Measurements from ENCODE around the gene SLC8A1.

The SLC8A1 gene

DNA sequence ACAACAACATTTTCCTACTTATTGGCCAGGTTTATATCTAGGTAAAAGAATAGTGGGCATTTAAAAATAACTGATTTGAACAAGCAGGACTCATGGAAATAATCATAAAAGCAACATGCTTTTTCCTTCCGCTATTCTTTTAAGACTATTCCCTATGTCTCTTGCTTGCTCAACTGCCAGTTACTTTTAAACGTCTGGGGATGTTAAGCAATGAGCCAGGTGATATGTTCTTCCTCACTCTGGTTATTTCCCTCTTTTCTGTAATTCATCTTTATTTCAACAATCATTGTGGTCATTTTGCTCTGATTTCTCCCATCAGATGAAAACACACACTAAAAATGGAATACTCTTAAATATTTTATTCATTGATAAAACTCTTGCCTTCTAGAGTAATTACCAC, 33.4 kb upstream of the SLC8A1 start:
- no peaks in the 10 kb centered on the region for H3K4me1 ChIP-seq (ENCODE audit: control insufficient read depth in 1 of 2, insufficient read depth in 2 of 2, low read length in 2 of 2)
- H3K9me3 ChIP-seq (ENCODE audit: insufficient read depth, low read depth, low read length) = no peaks in the 10 kb centered on the region
- DNase-seq = no peak
- H2BK5ac ChIP-seq (ENCODE audit: low read depth, low read length, poor library complexity) = no peak overlapping the region
- H2BK120ac ChIP-seq (ENCODE audit: insufficient read depth, low read length, poor library complexity) = no peak overlapping the region
- no peak overlapping the region for H3K23ac ChIP-seq (ENCODE audit: low read length)
- no CpG with 5 or more reads among the region's 2 CpGs for WGBS (ENCODE audit: extremely low coverage, insufficient coverage, insufficient read length)
- H4K8ac ChIP-seq (ENCODE audit: low read depth, low read length) = no peak overlapping the region
- H3K79me2 ChIP-seq (ENCODE audit: control insufficient read depth, insufficient read depth, low read length, poor library complexity) = no peaks in the 10 kb centered on the region
- no peak overlapping the region for H3K9ac ChIP-seq (ENCODE audit: low read length)
- H3K79me1 ChIP-seq (ENCODE audit: low read length) = no peaks in the 10 kb centered on the region
- no peak overlapping the region for H3K4me3 ChIP-seq (ENCODE audit: low read depth, low read length)
- H3K18ac ChIP-seq (ENCODE audit: low read length) = no peak overlapping the region
- H3K4ac ChIP-seq (ENCODE audit: low read depth, low read length) = no peak overlapping the region
- no peak overlapping the region for H2BK12ac ChIP-seq (ENCODE audit: low read length)
- no peak overlapping the region for H2AK5ac ChIP-seq (ENCODE audit: low read length)
- H3K36me3 ChIP-seq (ENCODE audit: control insufficient read depth in 1 of 2, insufficient read depth in 2 of 2, low read length in 2 of 2) = no peaks in the 10 kb centered on the region
- no peak overlapping the region for H4K91ac ChIP-seq (ENCODE audit: low read depth, low read length)
- H3K14ac ChIP-seq (ENCODE audit: low read length) = no peak overlapping the region
- no peak overlapping the region for H3K4me2 ChIP-seq (ENCODE audit: low read length)
- H2AFZ ChIP-seq (ENCODE audit: insufficient read depth, low read length, poor library complexity) = no peak overlapping the region
- no peak overlapping the region for H4K12ac ChIP-seq (ENCODE audit: low read depth, low read length)
- no peaks in the 10 kb centered on the region for H3K27me3 ChIP-seq (ENCODE audit: insufficient read depth, low read length)
- H3K27ac ChIP-seq (ENCODE audit: low read depth, low read length) = no peak overlapping the region

DNA sequence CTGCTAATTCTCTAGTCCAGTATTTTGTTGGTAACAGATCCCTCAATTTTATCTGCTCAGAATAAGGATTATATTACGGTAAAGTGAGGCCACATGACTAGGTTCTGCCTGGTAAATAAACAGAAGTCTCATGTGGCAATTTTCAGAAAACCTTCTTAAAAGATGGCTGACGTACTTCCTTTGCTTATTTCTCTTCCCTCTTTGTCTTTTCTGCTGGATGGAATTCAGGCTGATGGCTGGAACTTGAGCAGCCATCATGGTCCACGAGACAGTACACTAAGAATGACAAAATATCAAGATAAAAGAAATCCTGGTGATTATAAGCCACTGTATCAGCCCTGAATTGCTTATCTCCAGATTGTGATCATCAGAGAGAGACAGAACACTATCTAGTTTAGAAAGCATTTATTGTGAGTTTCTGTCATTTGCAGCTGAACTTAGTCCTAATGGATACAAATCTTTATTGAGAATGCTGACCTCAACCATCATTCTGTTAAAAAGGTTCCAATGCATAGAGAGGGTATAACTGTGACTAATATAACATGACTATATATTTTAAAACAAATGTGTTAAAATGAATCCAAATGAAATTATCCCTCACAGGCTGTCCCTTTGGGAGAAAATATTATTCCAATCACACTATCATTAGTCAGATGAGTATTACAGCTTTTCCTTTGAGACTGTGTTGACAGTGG, 31.8 kb upstream of the SLC8A1 start:
- DNase-seq = no peak
- no peak overlapping the region for H2BK5ac ChIP-seq (ENCODE audit: low read depth, low read length, poor library complexity)
- H2BK120ac ChIP-seq (ENCODE audit: insufficient read depth, low read length, poor library complexity) = no peak overlapping the region
- H2BK12ac ChIP-seq (ENCODE audit: low read length) = no peak overlapping the region
- no peak overlapping the region for H4K12ac ChIP-seq (ENCODE audit: low read depth, low read length)
- no peaks in the 10 kb centered on the region for H3K9me3 ChIP-seq (ENCODE audit: insufficient read depth, low read depth, low read length)
- no peak overlapping the region for H4K8ac ChIP-seq (ENCODE audit: low read depth, low read length)
- H3K18ac ChIP-seq (ENCODE audit: low read length) = no peak overlapping the region
- H3K4me3 ChIP-seq (ENCODE audit: low read depth, low read length) = no peak overlapping the region
- H3K79me2 ChIP-seq (ENCODE audit: control insufficient read depth, insufficient read depth, low read length, poor library complexity) = no peaks in the 10 kb centered on the region
- H3K4me1 ChIP-seq (ENCODE audit: control insufficient read depth in 1 of 2, insufficient read depth in 2 of 2, low read length in 2 of 2) = no peaks in the 10 kb centered on the region
- H2AK5ac ChIP-seq (ENCODE audit: low read length) = no peak overlapping the region
- H3K27me3 ChIP-seq (ENCODE audit: insufficient read depth, low read length) = no peaks in the 10 kb centered on the region
- no peak overlapping the region for H3K23ac ChIP-seq (ENCODE audit: low read length)
- no peak overlapping the region for H2AFZ ChIP-seq (ENCODE audit: insufficient read depth, low read length, poor library complexity)
- no peak overlapping the region for H3K9ac ChIP-seq (ENCODE audit: low read length)
- no peak overlapping the region for H4K91ac ChIP-seq (ENCODE audit: low read depth, low read length)
- no CpG with 5 or more reads among the region's 3 CpGs for WGBS (ENCODE audit: extremely low coverage, insufficient coverage, insufficient read length)
- no peaks in the 10 kb centered on the region for H3K79me1 ChIP-seq (ENCODE audit: low read length)
- no peak overlapping the region for H3K4me2 ChIP-seq (ENCODE audit: low read length)
- no peak overlapping the region for H3K27ac ChIP-seq (ENCODE audit: low read depth, low read length)
- H3K36me3 ChIP-seq (ENCODE audit: control insufficient read depth in 1 of 2, insufficient read depth in 2 of 2, low read length in 2 of 2) = no peaks in the 10 kb centered on the region
- no peak overlapping the region for H3K4ac ChIP-seq (ENCODE audit: low read depth, low read length)
- H3K14ac ChIP-seq (ENCODE audit: low read length) = no peak overlapping the region

DNA sequence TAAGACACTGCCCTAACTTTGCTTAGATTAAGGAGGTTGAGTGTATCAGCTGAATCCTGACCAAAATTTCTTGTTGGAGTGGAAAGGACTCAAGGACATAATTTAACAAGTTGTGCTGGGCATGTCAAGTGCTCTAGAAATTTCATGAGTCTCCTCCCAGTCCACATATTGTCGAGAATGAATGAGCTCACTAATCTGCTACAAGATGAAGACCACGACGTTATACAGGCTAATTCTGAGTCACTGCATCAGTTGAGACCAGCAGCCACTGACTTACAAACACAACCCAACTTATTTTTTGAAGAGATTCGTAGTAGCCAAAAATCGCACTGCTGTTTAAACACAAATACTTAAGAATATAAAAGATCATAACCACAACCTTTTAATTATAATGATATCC, 28.7 kb upstream of the SLC8A1 start:
- Histone ChIP-seq H3K14ac (ENCODE audit: low read length) (no peak overlapping the region), H4K91ac (ENCODE audit: low read depth, low read length) (no peak overlapping the region), H2BK120ac (ENCODE audit: insufficient read depth, low read length, poor library complexity) (no peak overlapping the region)

DNA sequence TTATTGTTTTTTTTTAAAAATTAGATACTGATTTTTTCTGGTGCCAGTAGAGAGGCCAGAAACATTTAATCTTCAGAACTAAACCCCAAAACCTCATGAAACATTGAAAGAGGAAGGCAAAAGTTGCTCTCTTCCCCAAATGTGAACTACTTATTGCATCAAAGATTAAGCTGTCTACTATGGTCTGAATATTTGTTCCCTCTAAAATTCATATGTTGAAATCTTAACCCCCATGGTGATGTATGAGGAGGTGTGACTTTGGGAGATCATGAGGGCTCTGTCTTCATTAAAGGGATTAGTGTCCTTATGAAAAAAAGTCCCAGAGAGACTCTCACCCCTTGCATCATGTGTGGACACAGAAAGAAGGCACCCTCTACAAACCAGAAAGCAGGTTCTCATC, 28.2 kb upstream of the SLC8A1 start:
- Histone ChIP-seq H2AK5ac (ENCODE audit: low read length) (no peak overlapping the region), H3K27me3 (ENCODE audit: insufficient read depth, low read length) (no peaks in the 10 kb centered on the region), H3K9me3 (ENCODE audit: insufficient read depth, low read depth, low read length) (no peaks in the 10 kb centered on the region), H3K36me3 (ENCODE audit: control insufficient read depth in 1 of 2, insufficient read depth in 2 of 2, low read length in 2 of 2) (no peaks in the 10 kb centered on the region), H3K4me2 (ENCODE audit: low read length) (no peak overlapping the region), H2BK120ac (ENCODE audit: insufficient read depth, low read length, poor library complexity) (no peak overlapping the region), H3K27ac (ENCODE audit: low read depth, low read length) (no peak overlapping the region), H3K14ac (ENCODE audit: low read length) (no peak overlapping the region), H4K12ac (ENCODE audit: low read depth, low read length) (no peak overlapping the region), H3K79me1 (ENCODE audit: low read length) (no peaks in the 10 kb centered on the region), H3K4me3 (ENCODE audit: low read depth, low read length) (no peak overlapping the region), H4K91ac (ENCODE audit: low read depth, low read length) (no peak overlapping the region), H3K18ac (ENCODE audit: low read length) (no peak overlapping the region), H3K79me2 (ENCODE audit: control insufficient read depth, insufficient read depth, low read length, poor library complexity) (no peaks in the 10 kb centered on the region), H3K9ac (ENCODE audit: low read length) (no peak overlapping the region), H3K23ac (ENCODE audit: low read length) (no peak overlapping the region), H2BK12ac (ENCODE audit: low read length) (no peak overlapping the region), H3K4me1 (ENCODE audit: control insufficient read depth in 1 of 2, insufficient read depth in 2 of 2, low read length in 2 of 2) (no peaks in the 10 kb centered on the region), H4K8ac (ENCODE audit: low read depth, low read length) (no peak overlapping the region), H2BK5ac (ENCODE audit: low read depth, low read length, poor library complexity) (no peak overlapping the region), H2AFZ (ENCODE audit: insufficient read depth, low read length, poor library complexity) (no peak overlapping the region), H3K4ac (ENCODE audit: low read depth, low read length) (no peak overlapping the region)
- peak in 1 of 2 donors; percentile 26 for DNase-seq

More for the DNA sequence above, 28.7 kb upstream of the SLC8A1 start:
- Histone ChIP-seq H3K18ac (ENCODE audit: low read length) (no peak overlapping the region), H3K4me3 (ENCODE audit: low read depth, low read length) (no peak overlapping the region), H2AFZ (ENCODE audit: insufficient read depth, low read length, poor library complexity) (no peak overlapping the region), H3K4ac (ENCODE audit: low read depth, low read length) (no peak overlapping the region), H3K9ac (ENCODE audit: low read length) (no peak overlapping the region), H3K36me3 (ENCODE audit: control insufficient read depth in 1 of 2, insufficient read depth in 2 of 2, low read length in 2 of 2) (no peaks in the 10 kb centered on the region), H3K27ac (ENCODE audit: low read depth, low read length) (no peak overlapping the region), H4K12ac (ENCODE audit: low read depth, low read length) (no peak overlapping the region), H2AK5ac (ENCODE audit: low read length) (no peak overlapping the region), H2BK5ac (ENCODE audit: low read depth, low read length, poor library complexity) (no peak overlapping the region), H3K79me1 (ENCODE audit: low read length) (no peaks in the 10 kb centered on the region), H3K79me2 (ENCODE audit: control insufficient read depth, insufficient read depth, low read length, poor library complexity) (no peaks in the 10 kb centered on the region), H3K27me3 (ENCODE audit: insufficient read depth, low read length) (no peaks in the 10 kb centered on the region), H4K8ac (ENCODE audit: low read depth, low read length) (no peak overlapping the region), H3K23ac (ENCODE audit: low read length) (no peak overlapping the region), H3K4me2 (ENCODE audit: low read length) (no peak overlapping the region), H3K9me3 (ENCODE audit: insufficient read depth, low read depth, low read length) (no peaks in the 10 kb centered on the region), H2BK12ac (ENCODE audit: low read length) (no peak overlapping the region), H3K4me1 (ENCODE audit: control insufficient read depth in 1 of 2, insufficient read depth in 2 of 2, low read length in 2 of 2) (no peaks in the 10 kb centered on the region)
- no peak for DNase-seq
- no CpG with 5 or more reads among the region's 5 CpGs for WGBS (ENCODE audit: extremely low coverage, insufficient coverage, insufficient read length)
